ENCODE measurements around the gene SLC29A2.
"Not testable (repeated sequence)": the region's sequence is repeated elsewhere in the genome, so short reads cannot be mapped to it uniquely, and the experiment has no call there.

The SLC29A2 gene

DNA sequence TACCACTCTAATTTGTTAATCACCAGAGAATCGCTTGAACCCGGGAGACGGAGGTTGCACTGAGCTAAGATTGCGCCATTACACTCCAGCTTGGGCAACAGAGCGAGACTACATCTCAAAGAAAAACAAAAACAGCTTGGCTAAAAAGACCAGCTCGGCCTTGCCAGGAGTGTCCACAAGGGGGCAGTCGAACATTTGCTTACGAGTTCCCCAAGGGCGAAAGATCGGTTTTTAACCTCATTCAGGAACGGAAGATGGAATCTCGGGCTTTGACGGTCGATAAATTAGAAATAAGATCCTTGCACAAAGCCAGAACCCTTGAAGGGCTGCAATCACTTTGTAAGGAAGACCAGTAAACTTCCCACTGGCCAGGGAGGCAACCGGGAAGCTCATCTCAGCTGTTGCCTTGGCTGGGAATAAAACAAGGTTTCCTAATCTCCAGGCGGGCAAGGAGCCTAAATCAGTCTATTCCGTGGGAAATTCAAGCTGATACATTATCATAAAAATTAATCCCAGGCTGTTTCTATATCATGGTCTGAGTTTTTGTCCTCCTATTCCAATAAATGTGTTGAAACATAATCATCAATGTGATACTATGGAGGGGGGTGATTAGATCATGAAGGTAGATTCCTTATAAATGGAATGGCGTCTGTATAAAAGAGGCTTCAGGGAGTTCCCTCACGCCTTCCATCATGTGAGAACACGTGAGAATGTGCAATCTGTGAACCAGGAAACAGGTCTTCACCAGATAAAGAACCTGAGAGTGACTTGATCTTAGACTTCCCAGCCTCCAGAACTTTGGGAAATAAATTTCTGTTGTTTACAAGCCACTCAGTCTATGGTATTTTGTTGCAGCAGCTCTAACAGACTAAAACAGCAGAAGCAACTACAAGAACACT is 14.9 kb upstream of the SLC29A2 start:
- no peaks in the 10 kb centered on the region for H3K36me3 ChIP-seq (ENCODE audit: control insufficient read depth in 4 of 4, insufficient read depth in 4 of 4, low read length in 3 of 4)
- POLR2A ChIA-PET = no interaction called here
- CTCF ChIA-PET = interaction anchor here (1.0 to 5.6 kb wide), 16 partner anchors 9 to 75 kb away, joined by 3 to 30 read pairs (median 6); partner anchors contain the start of genes B4GAT1 and SLC29A2
- DNase-seq = peak; percentile 78 to 90 (median 79)
- H3K27ac ChIP-seq (ENCODE audit: insufficient read depth in 1 of 2, low read depth in 1 of 2, low read length in 2 of 2, poor library complexity in 1 of 2, severe bottlenecking in 2 of 2) = no peak overlapping the region
- WGBS (ENCODE audit: insufficient coverage) = 5% methylated on average over 17 of the region's 20 CpGs
- H3K4me1 ChIP-seq (ENCODE audit: control extremely low read depth in 1 of 4, control insufficient read depth in 4 of 4, insufficient read depth in 4 of 4, low read length in 3 of 4) = peaks cover 0 to 7% (median 4%) of the 10 kb centered on the region in 4 experiments
- H3K4me3 ChIP-seq (ENCODE audit: control insufficient read depth in 1 of 7, extremely low read depth in 1 of 7, insufficient read depth in 4 of 7, low read depth in 2 of 7, low read length in 6 of 7) = peak overlapping the region in 4 of 7 experiments; percentile 35 to 63 (median 49)
- H3K9me3 ChIP-seq (ENCODE audit: control extremely low read depth in 1 of 5, control insufficient read depth in 4 of 5, insufficient read depth in 2 of 5, low read depth in 1 of 5, low read length in 4 of 5) = no peaks in the 10 kb centered on the region
- H3K27me3 ChIP-seq (replicated peaks in 2 of 5; ENCODE audit: control insufficient read depth in 4 of 5, insufficient read depth in 5 of 5, low read length in 4 of 5) = peaks cover 0 to 7% (median 0%) of the 10 kb centered on the region in 5 experiments

DNA sequence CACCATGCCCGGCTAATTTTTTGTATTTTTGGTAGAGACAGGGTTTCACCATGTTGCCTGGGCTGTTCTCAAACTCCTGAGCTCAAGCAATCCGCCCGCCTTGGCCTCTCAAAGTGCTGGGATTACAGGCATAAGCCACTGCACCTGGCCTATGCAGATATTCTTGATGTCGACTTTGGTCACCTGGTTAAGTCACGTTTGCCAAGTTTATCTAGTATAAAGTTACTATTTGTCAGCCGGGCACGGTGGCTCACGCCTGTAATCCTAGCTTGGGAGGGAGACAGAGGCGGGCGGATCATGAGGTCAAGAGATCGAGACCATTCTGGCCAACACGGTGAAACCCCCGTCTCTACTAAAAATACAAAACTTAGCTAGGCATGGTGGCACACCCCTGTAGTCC is 12.8 kb upstream of the SLC29A2 start:
- H3K27ac ChIP-seq (ENCODE audit: insufficient read depth in 1 of 2, low read depth in 1 of 2, low read length in 2 of 2, poor library complexity in 1 of 2, severe bottlenecking in 2 of 2); H3K4me3 ChIP-seq (ENCODE audit: control insufficient read depth in 1 of 7, extremely low read depth in 1 of 7, insufficient read depth in 4 of 7, low read depth in 2 of 7, low read length in 6 of 7); DNase-seq; POLR2A ChIA-PET; H3K36me3 ChIP-seq (ENCODE audit: control insufficient read depth in 4 of 4, insufficient read depth in 4 of 4, low read length in 3 of 4); H3K9me3 ChIP-seq (ENCODE audit: control extremely low read depth in 1 of 5, control insufficient read depth in 4 of 5, insufficient read depth in 2 of 5, low read depth in 1 of 5, low read length in 4 of 5); H3K4me1 ChIP-seq (ENCODE audit: control extremely low read depth in 1 of 4, control insufficient read depth in 4 of 4, insufficient read depth in 4 of 4, low read length in 3 of 4); H3K27me3 ChIP-seq (replicated peaks in 2 of 5; ENCODE audit: control insufficient read depth in 4 of 5, insufficient read depth in 5 of 5, low read length in 4 of 5): not testable (repeated sequence)
- WGBS (ENCODE audit: insufficient coverage) = 85% methylated on average over 8 of the region's 13 CpGs
- CTCF ChIA-PET = interaction anchor here (0.8 to 2.0 kb wide), 7 partner anchors 10 to 408 kb away, joined by 3 to 5 read pairs (median 4); no protein-coding TSS in a partner anchor

DNA sequence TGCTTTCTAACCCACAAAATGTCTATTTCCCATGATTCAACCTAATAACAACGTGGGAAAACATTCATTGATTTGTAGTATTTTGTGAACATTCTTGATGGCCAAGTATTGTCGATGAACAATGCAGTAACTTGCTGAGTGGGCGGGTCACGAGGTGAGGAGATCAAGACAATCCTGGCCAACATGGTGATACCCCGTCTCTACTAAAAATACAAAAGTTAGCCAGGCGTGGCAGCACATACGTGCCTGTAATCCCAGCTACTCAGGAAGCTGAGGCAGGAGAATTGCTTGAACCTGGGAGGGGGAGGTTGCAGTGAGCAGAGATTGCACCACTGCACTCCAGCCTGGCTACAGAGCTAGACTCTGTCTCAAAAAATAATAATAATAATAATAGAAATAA is 8.7 kb upstream of the SLC29A2 start:
- H3K36me3 ChIP-seq (ENCODE audit: control insufficient read depth in 4 of 4, insufficient read depth in 4 of 4, low read length in 3 of 4); H3K9me3 ChIP-seq (ENCODE audit: control extremely low read depth in 1 of 5, control insufficient read depth in 4 of 5, insufficient read depth in 2 of 5, low read depth in 1 of 5, low read length in 4 of 5); POLR2A ChIA-PET; H3K27me3 ChIP-seq (replicated peaks in 2 of 5; ENCODE audit: control insufficient read depth in 4 of 5, insufficient read depth in 5 of 5, low read length in 4 of 5); H3K4me1 ChIP-seq (ENCODE audit: control extremely low read depth in 1 of 4, control insufficient read depth in 4 of 4, insufficient read depth in 4 of 4, low read length in 3 of 4); H3K27ac ChIP-seq (ENCODE audit: insufficient read depth in 1 of 2, low read depth in 1 of 2, low read length in 2 of 2, poor library complexity in 1 of 2, severe bottlenecking in 2 of 2); H3K4me3 ChIP-seq (ENCODE audit: control insufficient read depth in 1 of 7, extremely low read depth in 1 of 7, insufficient read depth in 4 of 7, low read depth in 2 of 7, low read length in 6 of 7): not testable (repeated sequence)
- DNase-seq = peak in 1 of 3 donors; percentile 32
- WGBS (ENCODE audit: insufficient coverage) = 61% methylated on average over 4 of the region's 7 CpGs
- CTCF ChIA-PET = interaction anchor here (0.8 to 1.5 kb wide), 3 partner anchors 9 to 69 kb away, joined by 3 to 4 read pairs (median 3); no protein-coding TSS in a partner anchor

DNA sequence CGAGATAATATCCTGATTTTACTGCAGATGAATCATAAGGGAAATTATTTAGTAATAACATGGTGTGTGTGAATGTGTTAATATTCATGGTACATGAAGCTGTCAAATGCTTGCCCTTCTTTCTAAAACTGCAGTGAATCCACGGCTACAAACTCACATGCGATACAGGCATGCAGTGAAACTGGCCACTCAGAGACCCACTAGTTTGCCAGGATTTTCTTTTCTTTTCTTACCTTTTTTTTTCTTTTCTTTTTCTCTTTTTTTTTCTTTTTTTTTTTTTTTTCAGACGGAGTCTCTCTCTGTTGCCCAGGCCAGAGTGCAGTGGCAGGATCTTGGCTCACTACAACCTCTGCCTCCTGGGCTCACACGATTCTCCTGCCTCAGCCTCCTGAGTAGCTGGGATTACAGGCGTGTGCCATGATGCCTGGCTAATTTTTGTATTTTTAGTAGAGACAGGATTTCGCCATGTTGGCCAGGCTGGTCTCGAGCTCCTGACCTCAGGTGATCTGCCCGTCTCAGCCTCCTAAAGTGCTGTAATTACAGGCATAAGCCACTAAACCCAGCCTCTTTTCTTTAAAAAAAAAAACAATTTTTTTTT is 2.2 kb upstream of the SLC29A2 start:
- H3K4me3 ChIP-seq (ENCODE audit: control insufficient read depth in 1 of 7, extremely low read depth in 1 of 7, insufficient read depth in 4 of 7, low read depth in 2 of 7, low read length in 6 of 7); H3K27me3 ChIP-seq (replicated peaks in 2 of 5; ENCODE audit: control insufficient read depth in 4 of 5, insufficient read depth in 5 of 5, low read length in 4 of 5); POLR2A ChIA-PET; H3K9me3 ChIP-seq (ENCODE audit: control extremely low read depth in 1 of 5, control insufficient read depth in 4 of 5, insufficient read depth in 2 of 5, low read depth in 1 of 5, low read length in 4 of 5); H3K27ac ChIP-seq (ENCODE audit: insufficient read depth in 1 of 2, low read depth in 1 of 2, low read length in 2 of 2, poor library complexity in 1 of 2, severe bottlenecking in 2 of 2): not testable (repeated sequence)
- WGBS (ENCODE audit: insufficient coverage) = 97% methylated on average over 7 of the region's 9 CpGs
- Histone ChIP-seq H3K4me1 (ENCODE audit: control extremely low read depth in 1 of 4, control insufficient read depth in 4 of 4, insufficient read depth in 4 of 4, low read length in 3 of 4) (peaks cover 0 to 33% (median 15%) of the 10 kb centered on the region in 4 experiments), H3K36me3 (ENCODE audit: control insufficient read depth in 4 of 4, insufficient read depth in 4 of 4, low read length in 3 of 4) (peaks cover 0 to 15% (median 2%) of the 10 kb centered on the region in 4 experiments)
- CTCF ChIA-PET = interaction anchor here (2.0 kb wide), 1 partner anchor 15 kb away, joined by 6 read pairs; no protein-coding TSS in a partner anchor
- DNase-seq = peak in 1 of 3 donors; percentile 22

DNA sequence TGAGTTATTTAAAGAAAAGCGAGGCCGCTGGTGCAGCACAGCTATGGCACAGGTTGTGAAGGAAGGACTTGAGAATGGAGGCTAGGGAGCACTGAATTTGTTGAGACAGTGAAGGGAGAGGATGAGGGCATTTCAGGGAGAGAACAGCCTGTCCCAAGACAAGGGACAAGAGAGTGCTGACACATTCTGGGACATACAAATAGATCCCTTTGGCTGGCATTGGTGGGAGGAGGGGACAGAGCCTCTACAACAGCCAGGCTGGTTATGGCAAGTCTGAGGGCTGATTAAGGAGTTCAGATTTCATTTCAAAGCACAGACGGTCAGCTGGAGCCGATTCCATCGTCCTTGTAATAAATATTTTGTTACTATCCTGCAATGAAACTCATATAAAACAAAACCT is 1.7 kb upstream of the SLC29A2 start:
- Histone ChIP-seq H3K9me3 (ENCODE audit: control extremely low read depth in 1 of 5, control insufficient read depth in 4 of 5, insufficient read depth in 2 of 5, low read depth in 1 of 5, low read length in 4 of 5) (no peaks in the 10 kb centered on the region), H3K27me3 (replicated peaks in 2 of 5; ENCODE audit: control insufficient read depth in 4 of 5, insufficient read depth in 5 of 5, low read length in 4 of 5) (no peaks in the 10 kb centered on the region), H3K36me3 (ENCODE audit: control insufficient read depth in 4 of 4, insufficient read depth in 4 of 4, low read length in 3 of 4) (peaks cover 0 to 20% (median 5%) of the 10 kb centered on the region in 4 experiments), H3K27ac (ENCODE audit: insufficient read depth in 1 of 2, low read depth in 1 of 2, low read length in 2 of 2, poor library complexity in 1 of 2, severe bottlenecking in 2 of 2) (no peak overlapping the region), H3K4me1 (ENCODE audit: control extremely low read depth in 1 of 4, control insufficient read depth in 4 of 4, insufficient read depth in 4 of 4, low read length in 3 of 4) (peaks cover 0 to 33% (median 15%) of the 10 kb centered on the region in 4 experiments), H3K4me3 (ENCODE audit: control insufficient read depth in 1 of 7, extremely low read depth in 1 of 7, insufficient read depth in 4 of 7, low read depth in 2 of 7, low read length in 6 of 7) (no peak overlapping the region)
- POLR2A ChIA-PET = no interaction called here
- CTCF ChIA-PET = interaction anchor here (2.0 kb wide), 1 partner anchor 16 kb away, joined by 6 read pairs; no protein-coding TSS in a partner anchor
- WGBS (ENCODE audit: insufficient coverage) = 95% methylated on average over 2 of the region's 5 CpGs
- DNase-seq = no peak

DNA sequence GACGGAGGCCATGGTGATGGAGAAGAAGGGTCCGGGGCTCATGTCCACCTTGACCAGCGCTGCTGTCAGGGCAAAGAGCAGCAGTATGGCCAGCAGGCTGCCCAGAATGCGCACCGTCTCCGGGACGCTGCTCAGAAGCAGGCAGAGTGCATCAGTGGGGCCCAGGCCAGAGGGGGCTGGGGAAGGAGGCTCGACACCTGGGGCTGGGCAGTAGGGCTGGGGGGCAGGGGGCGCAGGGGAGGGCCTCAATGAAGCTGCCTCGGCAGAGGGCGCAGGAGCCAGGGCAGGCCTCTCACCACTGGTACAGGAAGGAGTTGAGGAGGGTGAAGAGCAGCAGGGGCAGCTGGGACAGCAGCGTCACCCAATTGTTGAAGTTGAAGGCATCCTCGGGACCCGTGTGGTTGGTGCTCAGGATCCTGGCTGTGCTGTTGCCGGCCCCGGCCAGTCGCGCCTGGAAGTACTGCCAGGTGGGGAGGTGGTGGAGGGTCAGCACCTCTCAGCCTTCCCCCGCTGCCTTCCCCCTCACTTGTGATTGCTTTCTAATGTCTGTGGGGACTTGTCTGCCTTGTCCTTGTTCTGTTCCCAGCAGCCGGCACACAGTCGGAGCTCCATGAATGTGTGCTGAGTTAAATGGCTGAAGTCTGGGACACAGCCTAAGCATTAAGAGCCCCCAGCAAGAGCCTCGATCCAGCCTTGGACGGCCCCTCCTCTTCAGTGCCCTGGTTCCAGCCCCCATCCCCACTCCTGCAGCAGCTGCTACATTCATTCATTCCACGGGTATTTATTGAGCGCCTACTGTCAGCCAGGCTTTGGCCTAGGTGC is 2.3 kb downstream of the SLC29A2 start:
- CTCF ChIA-PET = interaction anchor here (1.1 kb wide), 1 partner anchor 20 kb away, joined by 4 read pairs; no protein-coding TSS in a partner anchor
- Histone ChIP-seq H3K27ac (ENCODE audit: insufficient read depth in 1 of 2, low read depth in 1 of 2, low read length in 2 of 2, poor library complexity in 1 of 2, severe bottlenecking in 2 of 2) (no peak overlapping the region), H3K4me1 (ENCODE audit: control extremely low read depth in 1 of 4, control insufficient read depth in 4 of 4, insufficient read depth in 4 of 4, low read length in 3 of 4) (peaks cover 0 to 33% (median 15%) of the 10 kb centered on the region in 4 experiments), H3K27me3 (replicated peaks in 2 of 5; ENCODE audit: control insufficient read depth in 4 of 5, insufficient read depth in 5 of 5, low read length in 4 of 5) (no peaks in the 10 kb centered on the region), H3K4me3 (ENCODE audit: control insufficient read depth in 1 of 7, extremely low read depth in 1 of 7, insufficient read depth in 4 of 7, low read depth in 2 of 7, low read length in 6 of 7) (peak overlapping the region in 1 of 7 experiments; percentile 11), H3K36me3 (ENCODE audit: control insufficient read depth in 4 of 4, insufficient read depth in 4 of 4, low read length in 3 of 4) (peaks cover 4 to 51% (median 20%) of the 10 kb centered on the region in 4 experiments), H3K9me3 (ENCODE audit: control extremely low read depth in 1 of 5, control insufficient read depth in 4 of 5, insufficient read depth in 2 of 5, low read depth in 1 of 5, low read length in 4 of 5) (no peaks in the 10 kb centered on the region)
- WGBS (ENCODE audit: insufficient coverage) = 97% methylated on average over 19 of the region's 25 CpGs
- no peak for DNase-seq
- POLR2A ChIA-PET = no interaction called here

All from common myeloid progenitor, CD34-positive (primary cell).